ENCODE data around the gene MN1. TPM values are rescaled to one million over a fixed set of nuclear protein-coding genes. Genes with fewer than 3 reads are reported as not detected.

MN1 gene
- total RNA-seq, 1 donor from 2014 or later, result 4.0 TPM

DNA sequence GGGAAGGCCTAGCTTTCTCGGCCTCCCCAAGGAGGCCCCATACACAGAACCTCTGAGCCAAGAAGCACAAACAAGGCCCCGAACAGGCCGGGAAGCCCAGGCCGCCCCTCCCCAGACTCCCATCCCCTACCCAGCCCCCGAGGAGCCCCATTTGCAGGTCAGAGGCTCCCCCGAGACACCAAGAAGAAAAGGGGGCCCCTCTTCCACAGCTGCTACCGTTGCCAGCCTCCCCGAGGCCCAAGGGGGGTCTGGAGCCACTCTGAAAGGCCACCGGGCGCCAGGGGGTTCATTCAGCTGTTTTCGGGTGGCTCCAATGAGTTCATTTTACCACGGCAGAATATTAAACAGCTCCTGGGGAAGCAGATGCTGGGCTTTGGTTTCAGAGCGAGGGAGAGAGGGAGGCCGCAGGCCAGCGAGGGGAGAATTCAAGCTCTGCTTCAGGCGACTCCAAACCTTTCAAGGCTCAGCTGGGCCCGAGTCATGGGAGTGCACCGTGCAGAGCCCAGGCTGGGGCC, 28.5 kb downstream of the MN1 start:
- Histone ChIP-seq H3K4me1 (peaks cover 10% of the 10 kb centered on the region), H3K9me3 (no peaks in the 10 kb centered on the region), H3K27me3 (no peaks in the 10 kb centered on the region), H3K36me3 (no peaks in the 10 kb centered on the region), H3K4me3 (no peak overlapping the region), H3K27ac (no peak overlapping the region)
- DNase-seq (no peak), ATAC-seq (no peak)
- intact Hi-C loops (cut with DNase I), result no loop called here
- TF ChIP-seq, protein P1, sequence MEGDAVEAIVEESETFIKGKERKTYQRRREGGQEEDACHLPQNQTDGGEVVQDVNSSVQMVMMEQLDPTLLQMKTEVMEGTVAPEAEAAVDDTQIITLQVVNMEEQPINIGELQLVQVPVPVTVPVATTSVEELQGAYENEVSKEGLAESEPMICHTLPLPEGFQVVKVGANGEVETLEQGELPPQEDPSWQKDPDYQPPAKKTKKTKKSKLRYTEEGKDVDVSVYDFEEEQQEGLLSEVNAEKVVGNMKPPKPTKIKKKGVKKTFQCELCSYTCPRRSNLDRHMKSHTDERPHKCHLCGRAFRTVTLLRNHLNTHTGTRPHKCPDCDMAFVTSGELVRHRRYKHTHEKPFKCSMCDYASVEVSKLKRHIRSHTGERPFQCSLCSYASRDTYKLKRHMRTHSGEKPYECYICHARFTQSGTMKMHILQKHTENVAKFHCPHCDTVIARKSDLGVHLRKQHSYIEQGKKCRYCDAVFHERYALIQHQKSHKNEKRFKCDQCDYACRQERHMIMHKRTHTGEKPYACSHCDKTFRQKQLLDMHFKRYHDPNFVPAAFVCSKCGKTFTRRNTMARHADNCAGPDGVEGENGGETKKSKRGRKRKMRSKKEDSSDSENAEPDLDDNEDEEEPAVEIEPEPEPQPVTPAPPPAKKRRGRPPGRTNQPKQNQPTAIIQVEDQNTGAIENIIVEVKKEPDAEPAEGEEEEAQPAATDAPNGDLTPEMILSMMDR (IDR thresholded peaks at IDR 0.05), result no peak

DNA sequence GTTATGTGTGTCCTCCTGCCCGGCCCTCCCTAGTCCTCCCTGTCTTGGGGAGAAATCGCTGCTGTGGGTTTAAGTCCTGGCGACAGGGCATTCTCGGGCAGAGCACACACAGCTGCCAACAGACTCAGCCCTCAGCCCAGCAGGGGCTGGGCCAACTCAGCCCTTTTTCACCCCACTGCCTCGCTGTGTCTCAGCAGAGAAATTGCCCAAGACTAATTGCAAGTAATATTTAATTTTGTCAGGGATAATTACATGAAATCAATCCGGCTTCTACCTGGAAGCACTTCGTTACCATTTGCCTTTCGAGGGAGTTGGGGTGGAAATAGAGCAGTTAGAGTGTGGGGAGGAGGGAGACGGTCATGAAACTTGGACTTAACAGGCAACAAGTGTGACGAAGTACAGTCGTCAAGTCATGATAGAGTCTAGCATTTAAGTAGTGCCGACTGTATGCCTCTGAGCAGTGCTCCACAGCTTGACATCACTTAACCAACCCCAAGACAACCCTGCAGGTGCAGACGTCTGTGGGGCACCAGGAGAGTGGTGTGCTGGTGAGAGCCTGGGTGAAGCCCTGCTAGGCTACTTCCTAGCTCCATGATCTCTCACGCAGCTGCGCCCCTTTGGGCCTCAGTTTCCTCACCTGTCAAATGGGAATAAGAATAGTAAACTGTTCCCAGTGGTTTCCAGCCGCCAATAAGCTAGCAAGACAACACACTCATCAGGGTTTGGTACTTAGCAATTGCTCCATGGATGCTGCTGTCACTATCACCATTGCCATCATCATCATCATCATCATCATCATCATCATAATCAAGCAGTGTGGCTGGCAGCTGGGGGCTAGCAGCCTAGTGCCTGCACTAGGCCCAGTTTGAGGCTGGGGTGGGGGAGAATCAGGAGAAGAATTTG, 29.2 kb downstream of the MN1 start:
- H3K4me3 ChIP-seq, result no peak overlapping the region
- no peaks in the 10 kb centered on the region for H3K9me3 ChIP-seq
- ATAC-seq, result no peak
- H3K36me3 ChIP-seq, result no peaks in the 10 kb centered on the region
- H3K27me3 ChIP-seq, result no peaks in the 10 kb centered on the region
- TF ChIP-seq, protein P1 (IDR thresholded peaks at IDR 0.05), result no peak
- DNase-seq, result no peak
- H3K4me1 ChIP-seq, result peaks cover 10% of the 10 kb centered on the region
- H3K27ac ChIP-seq, result no peak overlapping the region
- intact Hi-C loops (cut with DNase I), result no loop called here

DNA sequence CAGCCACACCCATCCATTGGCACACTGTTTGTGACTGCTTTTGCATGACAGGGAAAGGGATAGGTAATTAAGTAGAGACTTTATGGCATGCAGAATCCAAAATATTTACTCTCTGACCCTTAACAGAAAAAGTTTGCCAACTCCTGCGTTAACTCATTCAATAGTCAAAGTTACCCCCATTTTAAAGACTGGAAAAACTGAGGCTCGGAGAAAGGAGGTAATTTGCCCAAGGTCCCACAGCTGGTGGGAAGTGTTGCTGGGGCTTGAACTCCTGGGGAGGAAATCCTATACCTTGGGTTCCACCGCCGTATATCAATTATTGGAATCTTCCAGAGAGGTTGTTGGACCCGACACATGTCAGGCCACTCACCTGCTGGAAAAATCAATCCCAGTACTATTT, 29.9 kb downstream of the MN1 start:
- DNase-seq, result no peak
- no peak for ATAC-seq
- H3K27ac ChIP-seq, result no peak overlapping the region
- intact Hi-C loops (cut with DNase I), result no loop called here
- no peaks in the 10 kb centered on the region for H3K9me3 ChIP-seq
- TF ChIP-seq, protein P1 (IDR thresholded peaks at IDR 0.05), result no peak
- H3K36me3 ChIP-seq, result no peaks in the 10 kb centered on the region
- peaks cover 10% of the 10 kb centered on the region for H3K4me1 ChIP-seq
- H3K4me3 ChIP-seq, result no peak overlapping the region
- H3K27me3 ChIP-seq, result no peaks in the 10 kb centered on the region

DNA sequence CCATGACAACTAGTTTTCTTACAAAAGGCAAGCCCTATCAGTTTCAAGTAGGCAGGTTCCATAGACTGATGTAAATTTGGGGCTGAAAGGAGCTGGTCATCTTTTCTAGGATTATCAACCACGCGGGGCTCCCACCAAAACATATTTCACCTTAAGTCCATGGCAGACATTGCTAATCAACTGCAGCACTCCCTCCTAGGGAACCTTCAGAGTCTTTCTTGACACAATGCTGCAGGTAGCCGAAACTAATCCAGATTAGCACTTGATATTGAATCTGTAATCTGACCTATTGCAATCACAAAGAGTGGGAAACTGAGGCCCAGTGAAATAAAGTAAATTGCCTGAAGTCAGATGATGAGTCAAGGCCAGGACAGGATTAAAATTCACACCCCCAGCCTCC, 32.5 kb downstream of the MN1 start:
- Histone ChIP-seq H3K4me3 (no peak overlapping the region), H3K36me3 (no peaks in the 10 kb centered on the region), H3K4me1 (no peaks in the 10 kb centered on the region), H3K27me3 (no peaks in the 10 kb centered on the region), H3K27ac (no peak overlapping the region), H3K9me3 (no peaks in the 10 kb centered on the region)
- ATAC-seq (no peak), DNase-seq (no peak)
- intact Hi-C loops (cut with DNase I), result no loop called here
- TF ChIP-seq, protein P1 (IDR thresholded peaks at IDR 0.05), result no peak

DNA sequence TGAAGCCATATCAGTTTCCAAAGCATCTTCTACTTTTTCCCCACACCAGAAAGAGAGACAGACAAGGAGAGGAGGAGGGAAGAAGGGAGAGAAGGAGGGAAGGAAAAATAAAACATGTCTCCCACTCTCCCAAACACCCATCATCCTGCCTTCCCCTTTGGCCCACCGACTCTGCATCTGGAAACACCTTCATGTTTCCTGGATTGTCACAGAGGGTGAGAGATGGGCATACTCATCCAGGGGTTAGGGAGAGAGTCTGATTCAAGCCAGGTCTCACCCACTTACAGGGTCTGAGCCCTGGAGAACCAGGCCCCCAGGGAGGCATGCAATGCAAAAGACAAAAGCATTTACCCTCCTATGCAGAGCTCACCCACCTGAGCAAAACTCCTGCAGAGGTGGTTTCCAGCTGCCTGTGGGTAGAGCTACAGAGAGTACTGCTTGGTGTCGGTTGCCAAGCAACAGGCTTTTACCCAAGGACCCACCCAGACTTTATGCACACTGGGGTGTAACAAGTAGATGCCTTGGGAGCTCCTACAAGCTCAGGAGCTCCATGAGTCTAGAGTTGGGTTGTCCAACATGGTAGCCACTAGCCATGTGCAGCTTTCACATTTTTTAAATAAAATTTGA, 33.4 kb downstream of the MN1 start:
- no peaks in the 10 kb centered on the region for H3K36me3 ChIP-seq
- DNase-seq (no peak), ATAC-seq (no peak)
- no peak overlapping the region for H3K27ac ChIP-seq
- H3K4me1 ChIP-seq, result no peaks in the 10 kb centered on the region
- TF ChIP-seq, protein P1 (IDR thresholded peaks at IDR 0.05), result no peak
- intact Hi-C loops (cut with DNase I), result no loop called here
- no peaks in the 10 kb centered on the region for H3K9me3 ChIP-seq
- no peak overlapping the region for H3K4me3 ChIP-seq
- no peaks in the 10 kb centered on the region for H3K27me3 ChIP-seq

Measured in upper lobe of right lung (tissue), 1 donor.